Measurements from ENCODE around the gene KIF22. TPM values are rescaled to one million over a fixed set of nuclear protein-coding genes. Genes with fewer than 3 reads are reported as not detected.

Gene KIF22
- total RNA-seq, 1 experiment from 2014 or later, result 134 TPM

- Mint-ChIP-seq H3K27ac (ENCODE audit: unreplicated experiment) (peak within 1 kb of the TSS; percentile 28), H3K4me3 (ENCODE audit: low read depth, unreplicated experiment) (peak within 1 kb of the TSS; percentile 81), H3K36me3 (ENCODE audit: insufficient read depth, unreplicated experiment) (peaks cover 85% of the 10 kb centered on the region), H3K27me3 (ENCODE audit: unreplicated experiment) (peaks cover 39% of the 10 kb centered on the region), H3K4me1 (ENCODE audit: low read depth, unreplicated experiment) (peaks cover 32% of the 10 kb centered on the region), H3K9me3 (ENCODE audit: low read depth, unreplicated experiment) (no peaks in the 10 kb centered on the region)
- no TSS peak for BruUV-seq (replicated peaks)
- TF ChIP-seq CTCF (IDR thresholded peaks at IDR 0.05; ENCODE audit: unreplicated experiment), result no peak
- intact Hi-C loops (cut with micrococcal nuclease; ENCODE audit: unreplicated experiment), result loop anchor here (10.0 kb wide), 1 partner anchor 107 kb away; no protein-coding TSS in a partner anchor
- CTCF ChIA-PET, result interaction anchor here (0.5 to 0.9 kb wide), 6 partner anchors 10 to 822 kb away, joined by 3 to 6 read pairs (median 4); partner anchors contain the start of gene KIF22
- DNase-seq, result peak; percentile 47
Observed at GRCh38 chr16:29811896-29812665, 21.5 kb downstream of the KIF22 start, which contains the start of gene PRRT2. PRRT2 (plus strand) TSS chr16:29812193; CDS start chr16:29813055, 862 bp downstream.

- H3K4me3 Mint-ChIP-seq (ENCODE audit: low read depth, unreplicated experiment), result peak overlapping the region; percentile 96
Observed at GRCh38 chr16:29812754-29813643, 22.4 kb downstream of the KIF22 start.

GRCh38 chr16:29813644-29814562 is 23.4 kb downstream of the KIF22 start:
- intact Hi-C loops (cut with micrococcal nuclease; ENCODE audit: unreplicated experiment), result loop anchor here (10.0 kb wide), 1 partner anchor 109 kb away; no protein-coding TSS in a partner anchor
- peak overlapping the region; percentile 96 for H3K4me3 Mint-ChIP-seq (ENCODE audit: low read depth, unreplicated experiment)
- CTCF ChIA-PET, result no interaction called here
- TF ChIP-seq CTCF (IDR thresholded peaks at IDR 0.05; ENCODE audit: unreplicated experiment), result no peak
- peaks cover 39% of the 10 kb centered on the region for H3K27me3 Mint-ChIP-seq (ENCODE audit: unreplicated experiment)
- BruUV-seq (replicated peaks), result no TSS peak
- H3K9me3 Mint-ChIP-seq (ENCODE audit: low read depth, unreplicated experiment), result no peaks in the 10 kb centered on the region
- peaks cover 85% of the 10 kb centered on the region for H3K36me3 Mint-ChIP-seq (ENCODE audit: insufficient read depth, unreplicated experiment)
- no peak for DNase-seq
- H3K4me1 Mint-ChIP-seq (ENCODE audit: low read depth, unreplicated experiment), result peaks cover 33% of the 10 kb centered on the region
- H3K27ac Mint-ChIP-seq (ENCODE audit: unreplicated experiment), result peak overlapping the region; percentile 94

More at GRCh38 chr16:29812754-29813643, 22.4 kb downstream of the KIF22 start:
- Mint-ChIP-seq H3K27ac (ENCODE audit: unreplicated experiment) (no peak overlapping the region), H3K36me3 (ENCODE audit: insufficient read depth, unreplicated experiment) (peaks cover 85% of the 10 kb centered on the region), H3K27me3 (ENCODE audit: unreplicated experiment) (peaks cover 39% of the 10 kb centered on the region), H3K4me1 (ENCODE audit: low read depth, unreplicated experiment) (peaks cover 34% of the 10 kb centered on the region), H3K9me3 (ENCODE audit: low read depth, unreplicated experiment) (no peaks in the 10 kb centered on the region)
- no TSS peak for BruUV-seq (replicated peaks)
- intact Hi-C loops (cut with micrococcal nuclease; ENCODE audit: unreplicated experiment), result loop anchor here (10.0 kb wide), 1 partner anchor 108 kb away; no protein-coding TSS in a partner anchor
- no peak for DNase-seq
- CTCF ChIA-PET, result no interaction called here
- TF ChIP-seq CTCF (IDR thresholded peaks at IDR 0.05; ENCODE audit: unreplicated experiment), result no peak

All from Calu3 (cell line).